SK-N-SH (cell line): ENCODE results near the gene MVD.

ENCODE experiments used
- CHD2 ChIP-seq: fragments of 150-350 bp; IDR thresholded peaks from 2 replicates; pipeline ENCODE4 v1.6.1; 2018; ENCODE audit warnings: low read length; ENCODE audit not compliant: partially characterized antibody
- CTCF ChIP-seq: fragments of 200-600 bp; sonication (generic); IDR thresholded peaks from 2 replicates; pipeline ENCODE4 v1.6.1; 2017; ENCODE audit warnings: antibody characterized with exemption, mild to moderate bottlenecking, moderate library complexity
- ELF1 ChIP-seq: IDR thresholded peaks from 2 replicates; pipeline ENCODE4 v1.4.0; 2012
- EP300 ChIP-seq, 2 experiments: IDR thresholded peaks; 2 replicates each; pipeline versions ENCODE4 v1.4.0 to v1.6.1; 2012; ENCODE audit warnings: borderline replicate concordance in 1 of 2, low read depth in 1 of 2, low read length in 1 of 2
- MAX ChIP-seq: IDR thresholded peaks from 2 replicates; pipeline ENCODE4 v1.4.0; 2012; ENCODE audit warnings: low read depth
- RAD21 ChIP-seq: IDR thresholded peaks from 2 replicates; pipeline ENCODE4 v1.6.1; 2012; ENCODE audit warnings: mild to moderate bottlenecking, low read length
- REST ChIP-seq: IDR thresholded peaks from 2 replicates; pipeline ENCODE4 v1.6.1; 2012; ENCODE audit warnings: mild to moderate bottlenecking, low read depth, low read length, moderate library complexity
- TAF1 ChIP-seq: IDR thresholded peaks from 2 replicates; pipeline ENCODE4 v1.6.1; 2012; ENCODE audit warnings: low read depth, mild to moderate bottlenecking, low read length, moderate library complexity, borderline replicate concordance
- TEAD4 ChIP-seq: IDR thresholded peaks from 2 replicates; pipeline ENCODE4 v1.4.0; 2012; ENCODE audit warnings: mild to moderate bottlenecking, borderline replicate concordance; ENCODE audit not compliant: insufficient read depth
- USF2 ChIP-seq: fragments of 150-350 bp; IDR thresholded peaks from 2 replicates; pipeline ENCODE4 v1.6.1; 2017; ENCODE audit warnings: antibody characterized with exemption, low read length, low read depth, borderline replicate concordance
- YY1 ChIP-seq: IDR thresholded peaks from 2 replicates; pipeline ENCODE4 v1.4.0; 2012; ENCODE audit warnings: low read depth, mild to moderate bottlenecking
- ZBTB33 ChIP-seq: IDR thresholded peaks from 2 replicates; pipeline ENCODE4 v1.4.0; 2012; ENCODE audit warnings: low read depth, borderline replicate concordance

DNA sequence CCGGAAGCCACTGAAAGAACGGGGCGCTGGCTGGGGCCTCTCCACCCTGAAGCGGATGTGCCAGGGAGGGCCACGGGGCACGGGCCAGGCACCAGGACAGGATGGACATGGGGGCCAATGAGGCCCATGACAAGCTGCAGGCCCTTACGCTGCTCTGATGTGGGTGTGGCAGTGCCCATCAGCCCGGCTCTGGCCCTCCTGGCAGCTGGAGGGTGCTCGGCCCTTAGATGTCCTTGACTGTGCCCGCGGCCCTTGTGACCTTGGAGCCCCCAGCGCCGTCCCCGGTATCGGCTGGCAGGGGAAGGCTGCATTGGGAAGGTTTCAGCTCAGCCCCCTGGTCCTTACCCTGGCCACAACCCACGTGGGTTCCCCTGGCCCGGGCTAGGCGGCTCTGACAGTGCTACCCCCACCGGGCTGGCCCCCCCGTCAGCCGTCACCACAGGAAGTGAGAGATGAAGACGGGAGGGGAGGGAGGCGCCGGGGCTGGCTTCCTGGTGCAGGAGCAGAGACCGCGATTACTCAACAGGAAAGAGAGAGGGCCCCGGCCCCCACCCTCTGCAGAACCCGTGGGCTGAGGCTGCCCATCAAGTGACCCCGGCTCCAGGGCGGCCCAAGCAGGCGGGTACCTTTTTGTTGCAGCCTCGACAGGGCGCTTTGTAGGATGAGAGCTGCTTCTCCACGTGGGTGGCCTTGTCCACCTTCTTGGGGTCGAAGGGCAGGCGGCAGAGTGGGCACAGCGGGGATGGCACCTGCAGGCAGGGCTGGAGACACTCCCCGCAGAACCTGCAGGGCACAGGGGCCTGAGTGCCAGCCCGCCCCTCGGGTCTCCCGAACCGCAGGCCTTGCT, 38.0 kb upstream of the MVD start:
- TF ChIP-seq RAD21 (no peak), USF2 (no peak), TAF1 (no peak), YY1 (no peak), ZBTB33 (no peak), CTCF (no peak), ELF1 (peak; percentile 71), EP300 (IDR thresholded peaks at IDR 0.05; ENCODE audit: borderline replicate concordance in 1 of 2, low read depth in 1 of 2, low read length in 1 of 2) (no peak; a peak in 1 of 4 replicates), REST (no peak), TEAD4 (no peak), MAX (peak; percentile 71; the same call in 1 of the 2 replicates), CHD2 (no peak)
